Upper lobe of left lung (tissue), 4 donors: ENCODE measurements around the gene HEPACAM2.

Experiments used
- EP300 ChIP-seq, 4 donors: sonication (generic); formaldehyde crosslinking; IDR thresholded peaks; one replicate each; pipeline ENCODE4 v1.5.1; 2017; ENCODE audit warnings: antibody characterized with exemption in 4 of 4, control low read depth in 2 of 4
- POLR2A ChIP-seq, 4 donors: fragments of 450-650 bp; IDR thresholded peaks; one replicate each; pipeline ENCODE4 v1.5.1; 2016 to 2017; ENCODE audit warnings: antibody characterized with exemption in 4 of 4, mild to moderate bottlenecking in 2 of 4
- POLR2AphosphoS5 ChIP-seq, 2 donors: sonication (generic); formaldehyde crosslinking; IDR thresholded peaks; one replicate each; pipeline ENCODE4 v1.5.1; 2017; ENCODE audit warnings: antibody characterized with exemption in 2 of 2
- TF ChIP-seq, protein P1 (sequence below), 6 experiments: fragments of 450-650 bp in 4 of 6; fragments of 200-600 bp in 2 of 6; sonication (generic) in 2 of 6; IDR thresholded peaks; one replicate each; pipeline ENCODE4 v1.5.1; 2016 to 2019; ENCODE audit warnings: antibody characterized with exemption in 6 of 6

DNA sequence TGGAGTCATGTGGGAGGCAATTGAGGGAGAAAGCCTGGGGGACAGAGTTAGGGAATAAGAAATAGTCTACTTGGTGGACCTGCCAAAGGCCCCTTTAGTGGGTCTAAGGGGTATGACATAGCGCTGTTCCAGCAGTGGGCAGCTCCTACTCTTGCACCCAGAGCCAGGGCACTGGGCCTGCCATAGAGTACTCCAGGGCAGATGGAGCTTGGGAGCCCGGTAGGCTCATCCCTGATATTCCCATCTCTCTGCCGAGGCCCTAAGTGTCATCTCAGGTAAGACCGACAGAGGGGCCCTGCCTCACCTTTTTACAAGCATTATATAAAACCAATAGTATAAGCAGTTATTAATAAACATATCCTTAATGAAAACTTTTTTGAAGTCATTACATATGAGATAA is 87.7 kb downstream of the HEPACAM2 start:
- TF ChIP-seq POLR2A (IDR thresholded peaks at IDR 0.05): no peak
- TF ChIP-seq, protein P1, sequence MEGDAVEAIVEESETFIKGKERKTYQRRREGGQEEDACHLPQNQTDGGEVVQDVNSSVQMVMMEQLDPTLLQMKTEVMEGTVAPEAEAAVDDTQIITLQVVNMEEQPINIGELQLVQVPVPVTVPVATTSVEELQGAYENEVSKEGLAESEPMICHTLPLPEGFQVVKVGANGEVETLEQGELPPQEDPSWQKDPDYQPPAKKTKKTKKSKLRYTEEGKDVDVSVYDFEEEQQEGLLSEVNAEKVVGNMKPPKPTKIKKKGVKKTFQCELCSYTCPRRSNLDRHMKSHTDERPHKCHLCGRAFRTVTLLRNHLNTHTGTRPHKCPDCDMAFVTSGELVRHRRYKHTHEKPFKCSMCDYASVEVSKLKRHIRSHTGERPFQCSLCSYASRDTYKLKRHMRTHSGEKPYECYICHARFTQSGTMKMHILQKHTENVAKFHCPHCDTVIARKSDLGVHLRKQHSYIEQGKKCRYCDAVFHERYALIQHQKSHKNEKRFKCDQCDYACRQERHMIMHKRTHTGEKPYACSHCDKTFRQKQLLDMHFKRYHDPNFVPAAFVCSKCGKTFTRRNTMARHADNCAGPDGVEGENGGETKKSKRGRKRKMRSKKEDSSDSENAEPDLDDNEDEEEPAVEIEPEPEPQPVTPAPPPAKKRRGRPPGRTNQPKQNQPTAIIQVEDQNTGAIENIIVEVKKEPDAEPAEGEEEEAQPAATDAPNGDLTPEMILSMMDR (IDR thresholded peaks at IDR 0.05): no peak
- TF ChIP-seq EP300 (IDR thresholded peaks at IDR 0.05): no peak
- TF ChIP-seq POLR2AphosphoS5 (IDR thresholded peaks at IDR 0.05): no peak
